HG03103 (cell line): Measurements from ENCODE around the gene RGS16.

ENCODE experiments used
- ATAC-seq: cut with Tn5 transposase; IDR thresholded peaks from one replicate; pipeline ENCODE4 v1.9.1; 2021; ENCODE audit warnings: low read depth; ENCODE audit not compliant: unreplicated experiment

RGS16 gene

DNA sequence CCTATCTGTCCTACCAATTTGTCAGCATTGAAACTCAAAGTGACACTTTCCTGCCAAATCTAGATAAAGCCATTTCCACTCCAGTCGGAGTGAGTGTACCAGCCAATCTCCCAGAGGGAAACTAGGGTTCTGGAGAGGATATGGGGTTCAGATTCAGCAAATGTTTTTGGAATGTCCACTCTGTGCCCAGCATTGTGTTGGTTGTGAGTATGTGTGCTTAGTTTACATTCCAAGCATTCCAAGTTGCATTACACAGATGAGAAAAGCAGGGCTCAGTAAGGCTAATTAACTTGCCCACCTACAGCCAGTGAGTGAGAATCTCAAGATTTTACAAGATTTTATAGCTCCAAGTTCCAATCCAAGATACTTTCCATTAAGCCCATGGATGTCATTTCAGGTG is 26.4 kb upstream of the RGS16 start:
- no peak for ATAC-seq

DNA sequence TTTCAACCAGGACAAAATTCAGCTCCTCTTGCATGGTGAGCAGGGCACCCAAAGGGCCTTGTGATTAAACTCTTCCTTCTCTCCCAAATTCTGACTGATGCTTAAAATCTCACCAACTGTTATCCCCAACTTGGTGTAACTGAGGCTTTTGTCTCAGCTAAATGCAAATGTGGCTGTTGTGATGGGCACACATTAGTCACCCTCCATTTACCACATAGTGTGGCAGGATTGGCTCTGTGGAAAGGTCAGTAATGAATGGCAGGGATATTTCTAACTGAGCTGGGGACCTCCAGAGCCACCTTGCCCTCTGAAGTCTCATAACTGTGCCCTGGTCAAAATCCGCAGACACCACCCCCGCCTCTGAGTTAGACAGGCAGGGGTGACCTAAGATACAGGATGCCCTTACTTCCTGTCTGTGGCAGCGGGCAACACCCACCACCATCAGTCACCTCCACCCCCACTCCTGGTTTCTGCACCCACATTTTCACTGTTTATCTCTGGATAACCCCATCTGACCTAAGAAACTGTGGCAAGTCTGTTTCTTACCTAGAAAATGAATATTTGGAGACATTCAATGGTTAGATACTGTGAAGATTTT is 25.4 kb upstream of the RGS16 start:
- ATAC-seq = no peak

DNA sequence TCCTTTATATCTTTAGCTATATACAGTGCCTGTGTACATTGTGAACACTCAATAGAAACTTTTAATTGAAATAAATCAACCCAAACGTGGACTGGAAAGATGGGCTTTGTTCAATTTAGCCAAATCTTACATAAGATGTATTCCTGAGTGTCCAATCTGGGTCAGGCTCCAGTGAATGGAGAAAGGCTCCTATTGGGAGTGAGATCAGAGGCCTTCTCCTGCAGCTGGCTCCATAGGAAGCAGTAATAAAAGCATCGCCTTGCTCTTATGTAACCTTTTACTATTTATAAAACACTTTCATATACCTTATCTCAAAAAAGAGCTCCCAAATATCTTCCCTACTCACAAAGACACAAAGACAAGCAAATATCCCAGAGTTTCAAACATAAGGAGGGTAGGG is 24.9 kb upstream of the RGS16 start:
- ATAC-seq = no peak

- no peak for ATAC-seq
Measured at GRCh38 chr1:182628657-182629056, 24.5 kb upstream of the RGS16 start.

GRCh38 chr1:182627622-182628021 is 23.4 kb upstream of the RGS16 start:
- ATAC-seq = no peak

GRCh38 chr1:182626527-182626926 is 22.3 kb upstream of the RGS16 start:
- no peak for ATAC-seq

DNA sequence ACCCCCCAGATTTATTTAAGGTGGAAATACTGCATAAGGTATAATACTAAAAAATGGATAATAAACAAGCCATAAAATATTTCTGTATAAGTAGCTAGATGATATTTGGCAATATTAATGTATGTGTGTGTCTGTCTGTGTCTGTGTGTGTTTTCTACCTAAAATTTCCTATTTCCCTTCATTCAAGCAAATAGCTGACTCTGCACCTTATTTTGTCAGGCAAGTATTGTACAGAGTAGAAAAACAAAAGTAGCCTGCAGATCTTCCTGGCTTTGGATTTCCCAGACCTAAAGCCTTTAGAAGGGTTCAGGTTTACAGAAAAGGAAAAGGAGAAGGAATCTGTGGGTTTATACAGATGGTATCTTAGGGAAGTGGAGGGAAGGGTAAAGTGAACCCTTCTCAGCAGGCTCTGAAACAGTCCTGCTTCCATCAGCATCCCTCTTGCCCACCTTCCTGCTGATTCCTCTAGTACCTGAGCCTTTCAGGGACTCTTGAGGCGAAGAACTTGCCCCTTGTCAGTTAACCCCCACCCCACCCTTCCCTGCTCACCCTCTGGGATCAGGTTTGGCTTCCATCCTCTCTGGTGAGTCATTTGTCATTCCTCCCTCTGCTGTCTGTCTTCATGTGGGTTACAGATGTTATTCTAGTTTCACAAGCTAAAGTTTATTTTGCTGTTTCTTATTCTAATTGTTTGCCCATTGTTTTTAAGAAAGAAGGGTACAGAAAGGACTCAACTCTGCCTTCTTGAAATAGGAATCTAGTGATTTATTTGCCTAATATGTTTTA is 21.7 kb upstream of the RGS16 start:
- ATAC-seq = no peak

DNA sequence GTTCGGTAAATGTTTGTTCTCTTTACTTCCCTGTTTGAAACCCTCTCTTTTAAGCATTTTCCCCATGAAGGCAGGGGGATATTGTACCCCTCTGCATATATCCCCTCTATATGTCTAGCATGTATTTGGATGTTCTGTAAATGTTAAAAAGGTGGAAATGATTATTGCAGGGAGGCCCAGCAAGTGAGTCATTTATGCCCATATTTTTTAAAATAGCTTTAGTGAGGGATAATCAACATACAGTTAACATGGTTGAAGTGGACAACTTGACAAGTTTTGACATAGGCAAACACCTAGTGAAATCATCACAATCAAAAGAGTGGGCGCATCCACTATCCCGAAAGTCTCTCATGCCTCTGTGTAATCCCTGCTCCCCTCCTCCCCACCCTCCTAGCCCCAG is 20.8 kb upstream of the RGS16 start:
- ATAC-seq = no peak

DNA sequence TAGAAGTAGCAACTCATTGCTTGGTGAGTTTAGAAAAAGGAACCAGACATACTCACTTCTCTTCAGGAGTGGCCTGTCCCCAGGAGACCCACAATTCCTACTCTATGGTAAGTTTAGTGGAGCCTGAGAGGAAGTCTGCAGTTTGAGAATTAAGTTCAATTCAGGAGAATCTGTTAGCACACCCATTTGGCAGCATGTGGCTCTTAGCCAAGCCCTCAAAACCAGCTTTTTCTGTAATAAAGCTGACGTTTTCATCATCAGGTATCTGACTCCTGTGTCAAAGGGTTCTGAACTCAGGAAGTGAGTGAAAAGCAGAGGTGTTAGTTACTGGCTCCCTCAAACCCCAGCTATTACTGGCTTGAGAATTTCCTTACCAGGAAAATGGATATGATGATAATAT is 20.4 kb upstream of the RGS16 start:
- ATAC-seq = no peak

- ATAC-seq = no peak
Measured at GRCh38 chr1:182622901-182623528, 18.8 kb upstream of the RGS16 start.

DNA sequence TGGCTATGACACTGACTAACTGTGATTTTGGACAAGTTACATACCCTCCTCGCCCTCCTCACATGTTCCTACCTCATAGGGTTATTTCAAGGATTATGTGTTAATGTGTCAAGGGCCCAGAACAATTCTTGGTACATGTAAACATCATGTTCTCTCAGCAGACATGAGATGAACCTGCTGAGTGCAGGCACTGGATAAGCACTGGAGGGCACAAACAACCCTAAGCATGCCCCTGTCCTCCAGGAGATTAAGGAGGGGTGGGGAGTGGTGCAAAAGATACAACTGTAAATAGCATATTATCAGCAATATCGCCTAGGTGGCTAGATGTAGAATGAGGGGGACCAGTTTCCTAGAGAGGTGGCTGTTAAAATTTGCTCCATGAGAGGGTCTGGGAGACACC is 17.7 kb upstream of the RGS16 start:
- no peak for ATAC-seq

DNA sequence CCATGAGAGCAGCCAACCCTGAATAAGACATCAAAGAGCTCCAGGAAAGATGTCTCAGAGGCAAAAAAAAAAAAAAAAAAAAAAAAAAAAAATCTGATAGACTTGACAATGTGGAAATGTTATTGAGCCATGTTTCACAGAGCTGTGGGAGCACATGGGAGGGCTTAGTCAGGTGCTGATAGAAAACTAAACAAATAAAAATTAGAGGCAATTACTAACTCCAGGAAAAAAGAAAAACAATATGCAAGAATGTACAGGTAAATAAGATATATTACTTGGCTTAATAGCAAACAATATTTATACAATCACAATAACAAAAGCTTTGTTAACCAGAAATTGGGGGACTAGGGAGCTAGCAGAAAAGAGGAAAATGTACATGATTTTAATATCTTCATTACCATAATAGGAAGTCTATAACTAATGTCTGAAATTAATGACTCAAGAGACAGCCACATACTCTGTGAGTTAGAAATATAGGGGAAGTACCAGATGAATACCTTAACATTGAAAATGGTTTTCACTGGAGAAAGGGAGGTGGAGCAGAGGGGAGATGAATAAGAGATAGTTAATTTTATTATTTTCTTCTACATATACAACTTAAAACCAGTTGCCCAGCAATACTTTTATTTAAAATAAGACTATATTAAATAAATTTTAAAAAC is 16.9 kb upstream of the RGS16 start:
- no peak for ATAC-seq

DNA sequence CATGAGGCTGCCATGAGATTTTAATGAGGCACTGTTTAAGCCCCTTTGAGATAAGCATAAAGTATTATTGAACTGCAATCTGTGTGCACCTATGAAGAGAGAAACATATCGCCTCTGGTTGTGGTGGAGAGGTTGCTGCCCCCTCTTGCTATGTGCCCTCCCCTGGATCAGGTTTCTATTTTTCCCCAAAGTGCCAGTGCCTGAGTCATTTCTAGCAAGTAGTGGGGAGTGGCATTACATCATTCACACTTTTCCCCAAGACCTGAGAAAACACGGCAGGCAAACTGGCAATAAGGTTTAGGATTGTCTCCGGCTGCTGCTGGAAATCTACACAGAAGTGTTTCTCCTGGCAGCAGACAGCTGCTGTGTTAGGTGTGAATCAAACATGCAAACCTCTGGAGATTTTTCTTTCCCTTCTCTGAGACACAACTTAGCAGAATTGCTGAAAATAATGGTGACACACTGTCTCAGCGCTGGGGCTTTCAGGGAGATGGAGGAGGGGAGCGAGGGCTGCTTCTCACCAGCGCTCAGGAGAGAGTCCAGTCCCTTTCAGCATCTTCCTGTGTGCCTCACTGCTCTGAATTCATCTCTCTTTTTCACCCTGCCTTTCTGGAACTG is 13.7 kb upstream of the RGS16 start:
- ATAC-seq = no peak

GRCh38 chr1:182617014-182617429 is 12.8 kb upstream of the RGS16 start:
- no peak for ATAC-seq

- peak; percentile 51 for ATAC-seq
Measured at GRCh38 chr1:182616130-182617013, 12.2 kb upstream of the RGS16 start.

DNA sequence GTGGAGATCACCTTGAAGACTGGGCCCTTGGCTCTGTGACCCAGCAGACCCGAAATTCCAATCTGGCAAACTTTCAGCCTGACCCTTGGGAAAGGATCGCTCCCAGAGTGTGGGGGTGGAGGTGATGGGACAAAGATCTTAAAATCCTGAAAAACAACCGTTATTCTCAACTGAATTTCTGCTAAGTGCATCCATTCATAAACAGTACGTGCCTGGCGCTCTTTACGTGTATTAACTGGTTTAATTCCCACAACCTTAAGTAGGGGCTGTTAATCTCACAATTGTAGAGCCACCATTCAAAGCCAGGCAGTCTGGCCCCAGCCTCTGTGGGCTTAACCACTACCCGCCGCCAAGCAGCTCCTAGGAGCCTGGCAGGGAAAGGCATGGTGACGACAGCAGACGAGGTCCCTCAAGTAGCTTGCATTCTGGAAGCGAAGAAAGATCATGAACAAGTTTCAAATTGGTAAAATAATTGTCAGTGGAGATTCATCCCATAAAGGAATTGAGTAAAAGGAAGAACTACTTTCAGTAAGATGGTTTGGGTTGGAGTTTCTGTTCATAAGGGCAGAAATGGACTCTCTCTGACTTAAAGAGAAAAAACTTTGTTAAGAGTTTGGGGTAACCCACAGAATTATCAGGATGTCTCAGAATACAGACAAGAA is 11.4 kb upstream of the RGS16 start:
- peak; percentile 15 for ATAC-seq

GRCh38 chr1:182614796-182615454 is 10.7 kb upstream of the RGS16 start:
- ATAC-seq = peak; percentile 35

DNA sequence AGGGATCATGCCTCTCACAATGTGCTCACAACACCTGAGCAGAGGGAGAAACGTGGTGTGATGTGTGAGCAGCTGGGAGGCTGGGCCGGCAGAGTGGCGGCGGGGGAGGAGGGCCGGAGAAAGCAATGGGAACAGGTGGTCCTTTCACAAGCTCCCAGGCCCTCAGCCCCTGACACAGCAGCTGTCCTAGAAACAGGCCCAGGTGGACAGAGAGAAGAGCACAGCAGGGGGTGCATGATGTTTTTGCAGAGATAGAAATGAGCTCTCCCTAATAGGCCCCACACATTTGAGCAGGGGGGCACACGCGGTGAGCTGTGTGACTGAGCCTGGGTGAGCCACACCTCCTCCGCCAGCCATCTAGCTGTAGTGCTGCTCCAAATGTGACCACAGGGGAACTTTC is 7.6 kb upstream of the RGS16 start:
- no peak for ATAC-seq

GRCh38 chr1:182611326-182611725 is 7.1 kb upstream of the RGS16 start:
- ATAC-seq = no peak
